GM18517 (cell line): ENCODE measurements around the gene NFXL1.
"Not testable (repeated sequence)": the region's sequence is repeated elsewhere in the genome, so short reads cannot be mapped to it uniquely, and the experiment has no call there.

Experiments
- ATAC-seq: cut with Tn5 transposase; IDR thresholded peaks from one replicate; pipeline ENCODE4 v1.9.1; 2021; ENCODE audit warnings: mild to moderate bottlenecking, moderate library complexity; ENCODE audit not compliant: unreplicated experiment

Gene NFXL1

DNA sequence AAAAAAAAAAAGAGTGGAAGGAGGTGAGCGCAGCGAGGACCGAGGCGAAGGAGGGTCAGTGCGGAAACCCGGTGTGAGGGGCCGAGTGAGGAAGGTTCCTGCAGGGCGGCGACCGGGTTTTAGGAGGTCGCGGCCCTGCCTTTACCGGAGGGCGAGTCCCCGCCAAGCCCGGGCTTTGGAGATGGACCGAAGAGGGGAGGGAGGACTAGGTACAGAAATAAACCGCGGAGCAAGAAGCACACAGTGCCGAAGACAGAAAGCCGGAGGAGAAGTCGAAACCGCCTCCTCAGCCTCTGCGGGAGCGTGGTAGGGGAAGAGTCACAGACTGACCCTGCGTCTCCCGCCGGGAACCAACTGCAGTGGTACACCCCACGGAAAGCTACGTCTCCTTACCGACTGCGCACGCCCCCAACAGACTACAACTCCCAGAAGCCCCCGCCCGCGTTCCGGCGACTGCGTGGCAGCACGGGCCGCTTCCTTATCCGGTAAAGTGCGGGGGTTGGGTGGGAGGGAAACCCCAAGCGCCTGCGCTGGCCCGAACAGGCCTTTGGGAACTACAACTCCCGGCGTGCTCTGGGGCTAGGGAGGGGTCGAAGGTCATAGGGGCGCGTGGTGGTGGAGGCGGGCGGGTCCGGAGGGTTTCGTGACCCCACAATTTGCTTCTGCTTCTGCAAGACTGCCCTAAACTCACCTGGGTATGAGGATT is at the start of gene NFXL1:
TSS of gene NFXL1 (minus strand) at position 364 of the 706 bp plus-strand sequence. CDS start 380 bp downstream, outside the sequence.
- peak; percentile 98 for ATAC-seq

DNA sequence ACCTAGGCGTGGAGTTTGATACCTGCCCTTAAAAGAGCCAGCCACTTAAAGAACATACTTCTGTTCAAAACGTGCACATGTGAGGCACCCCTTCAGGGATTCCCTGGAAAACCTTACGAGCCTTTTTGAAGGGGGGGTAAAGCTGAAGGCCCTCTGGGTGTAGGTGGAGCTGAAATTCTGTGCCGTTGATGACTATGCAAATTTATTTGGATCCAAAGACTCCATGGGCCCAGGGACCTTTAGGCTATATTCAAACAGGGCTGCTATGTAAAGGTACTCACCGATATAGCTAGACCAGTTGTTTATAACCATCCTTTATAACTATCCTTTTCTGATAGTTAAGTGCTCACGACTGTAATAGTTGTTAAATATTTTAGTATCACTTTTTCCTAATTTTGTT is 40.3 kb upstream of the NFXL1 start:
- ATAC-seq: no peak

DNA sequence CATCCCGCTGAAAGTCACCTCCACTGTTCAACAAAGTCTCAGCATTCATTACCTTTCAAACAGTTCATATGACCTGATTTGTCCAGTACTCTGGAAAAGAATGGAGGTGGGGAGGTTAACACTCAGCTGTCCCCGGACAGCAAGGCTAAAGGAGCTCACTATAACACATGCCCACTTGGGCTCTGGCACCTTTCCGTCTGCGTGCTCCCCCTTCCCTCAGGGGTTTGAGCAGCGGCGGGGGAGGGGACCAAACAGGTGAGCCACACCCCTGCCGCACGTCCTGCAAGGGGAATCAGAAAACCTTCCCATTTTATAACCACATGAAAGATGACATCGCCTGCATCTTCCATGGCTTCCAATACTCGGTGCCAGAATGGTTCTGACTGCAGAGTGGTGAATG is 39.9 kb upstream of the NFXL1 start:
- ATAC-seq: no peak

DNA sequence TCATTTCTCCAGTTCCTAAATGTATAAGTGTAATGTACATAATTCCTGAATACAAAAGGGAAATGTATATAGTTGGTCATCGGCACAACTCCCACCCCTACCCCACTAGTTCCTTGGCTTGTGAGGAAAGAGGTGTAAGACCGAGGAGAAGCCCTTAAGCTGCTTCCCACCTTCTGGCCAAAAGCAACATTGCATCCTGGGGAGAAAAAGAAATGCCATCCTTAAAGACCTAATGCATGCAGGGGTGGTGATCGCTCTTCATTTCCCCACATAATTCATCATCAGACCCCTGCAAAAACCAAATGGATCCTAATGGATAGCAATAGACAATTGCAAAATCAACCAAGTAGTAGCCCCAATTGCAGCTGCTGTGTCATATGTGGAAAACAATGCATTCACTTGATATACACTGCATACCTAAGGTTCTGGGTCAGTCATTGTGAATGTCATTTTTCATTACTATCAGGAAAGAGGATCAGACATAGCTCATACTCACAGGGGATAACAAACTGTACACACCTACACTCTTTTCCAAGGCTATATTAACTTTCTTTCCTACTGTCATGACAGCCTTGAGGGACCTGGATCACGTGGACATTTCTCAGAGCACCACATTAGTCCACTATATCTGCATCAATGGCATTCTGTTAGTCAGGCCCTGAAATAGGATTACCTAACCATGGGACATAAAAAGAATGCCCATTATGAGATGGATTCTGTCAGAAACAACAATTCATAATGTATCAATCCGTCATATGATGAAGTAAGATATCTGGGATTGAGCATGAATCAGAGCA is 31.7 kb upstream of the NFXL1 start:
- no peak for ATAC-seq

DNA sequence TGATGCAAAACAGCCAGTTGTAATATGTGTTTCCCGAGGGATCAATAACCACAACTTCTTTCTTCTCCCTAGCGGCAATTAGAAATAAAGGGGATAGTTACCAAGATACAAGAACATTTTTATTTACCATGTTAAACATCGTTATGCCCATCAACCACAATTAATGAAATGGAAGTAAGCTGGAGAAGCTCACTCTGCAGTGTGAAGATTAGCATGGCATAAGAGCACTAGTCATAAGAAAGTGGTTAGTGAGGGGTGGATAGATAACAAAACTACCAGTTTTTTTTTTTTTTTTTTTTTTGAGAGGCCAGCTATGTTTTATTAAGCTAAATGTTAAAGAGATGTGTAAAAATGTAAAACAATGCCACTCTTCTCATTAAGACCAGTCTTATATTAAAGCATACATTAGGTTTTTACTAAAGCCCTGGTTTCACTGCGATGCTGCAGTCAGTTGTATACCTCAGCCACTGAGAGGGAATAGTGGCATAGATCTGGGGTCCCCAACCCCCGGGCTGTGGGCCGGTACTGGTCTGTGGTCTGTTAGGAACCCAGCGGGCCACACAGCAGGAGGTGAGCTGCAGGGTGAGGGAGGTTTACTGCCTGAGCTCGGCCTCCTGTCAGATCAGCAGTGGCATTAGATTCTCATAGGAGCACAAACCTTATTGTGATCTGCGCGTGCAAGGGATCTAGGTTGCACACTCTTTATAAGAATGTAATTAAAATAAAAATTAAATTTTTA is 27.9 kb upstream of the NFXL1 start:
- ATAC-seq: no peak

DNA sequence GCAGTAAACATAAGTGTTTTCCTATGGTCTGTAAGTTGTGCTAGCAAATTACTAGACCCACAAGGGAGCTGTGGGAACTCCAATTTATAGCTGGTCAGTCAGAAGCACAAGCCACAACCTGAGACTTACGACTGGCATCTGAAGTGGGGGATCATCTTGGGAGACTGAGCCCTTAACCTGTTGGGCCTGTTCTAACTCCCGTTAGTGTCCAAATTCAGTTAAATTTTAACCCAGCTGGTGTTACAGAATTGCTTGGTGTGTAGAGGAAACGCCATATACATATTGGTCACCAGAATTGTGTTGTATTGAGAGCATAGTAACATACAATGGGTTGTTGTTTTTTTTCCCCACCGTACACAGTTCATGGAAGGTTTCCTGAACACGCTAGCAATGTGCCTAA is 25.1 kb upstream of the NFXL1 start:
- no peak for ATAC-seq

DNA sequence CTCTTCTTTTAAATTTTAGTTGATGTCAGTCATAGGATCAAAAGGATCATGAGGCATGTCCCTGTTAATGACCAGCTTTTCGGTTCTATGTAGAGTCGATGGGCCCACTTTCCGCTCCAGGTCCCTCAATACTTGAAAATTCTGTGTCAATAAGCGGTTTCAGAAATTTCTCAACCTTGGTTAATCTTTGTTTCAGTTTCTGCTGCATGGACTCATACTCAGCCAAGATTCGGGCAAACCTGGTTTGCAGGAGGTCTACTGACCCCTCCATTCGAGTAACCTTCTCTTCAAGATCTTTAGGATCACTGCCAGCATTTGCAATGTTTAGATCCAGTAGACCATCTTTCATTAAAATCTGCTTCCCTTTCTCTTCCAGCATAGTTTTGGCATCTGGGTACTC is 22.0 kb upstream of the NFXL1 start:
- no peak for ATAC-seq

DNA sequence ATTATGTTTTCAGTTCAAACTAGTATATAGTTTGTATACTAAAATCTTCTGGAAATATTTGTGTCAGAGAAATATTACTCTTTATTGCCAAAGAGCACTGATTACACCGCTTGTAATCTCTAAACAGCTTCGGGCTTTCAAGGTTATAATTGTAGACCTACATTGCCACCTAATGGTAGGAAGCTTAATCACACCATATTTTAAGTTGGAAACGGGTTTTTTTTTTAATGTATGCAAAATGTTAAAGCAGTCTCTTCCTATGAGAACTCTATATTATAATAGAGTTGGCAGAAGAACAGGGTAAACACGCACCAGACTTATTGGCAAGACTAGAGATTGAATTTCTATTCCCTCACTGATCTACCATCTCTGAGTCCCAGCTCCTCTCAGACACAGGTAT is 19.5 kb upstream of the NFXL1 start:
- ATAC-seq: no peak

DNA sequence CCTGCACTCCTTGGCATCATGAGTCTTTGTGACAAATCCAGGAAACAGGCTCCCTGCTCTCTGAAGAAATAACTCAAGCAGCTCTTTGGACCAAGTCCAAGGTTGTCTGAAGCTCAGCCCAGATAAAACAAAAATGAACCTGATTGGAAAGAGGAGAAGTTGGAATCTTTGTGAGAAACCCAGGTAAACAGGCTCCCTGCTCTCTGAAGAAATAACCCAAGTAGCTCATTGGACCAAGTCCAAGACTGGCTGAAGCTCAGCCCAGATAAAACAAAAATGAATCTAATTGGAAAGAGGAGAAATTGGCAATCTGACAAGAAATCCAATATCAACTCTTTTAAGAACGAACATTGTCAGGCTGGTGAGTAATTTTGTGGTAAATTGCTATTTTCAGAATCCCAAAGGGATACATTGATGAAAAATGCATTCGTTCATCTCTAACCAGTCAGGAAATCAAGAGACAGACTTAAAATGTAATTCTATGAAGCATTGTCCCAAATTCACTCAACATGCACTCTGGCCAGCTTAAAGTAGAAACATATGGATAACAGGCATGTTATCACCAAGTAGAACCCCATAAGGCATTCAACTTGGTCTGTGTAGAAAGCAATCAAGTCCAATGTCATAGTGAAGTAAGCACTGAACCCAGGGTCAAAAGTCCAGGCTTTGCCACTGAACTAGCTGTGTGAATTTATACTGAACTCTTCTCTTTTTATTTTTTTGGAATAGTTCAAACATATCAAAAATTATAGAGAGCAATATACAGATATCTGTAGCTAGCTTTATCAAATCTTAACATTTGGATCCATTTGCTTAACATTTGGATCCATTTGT is 16.8 kb upstream of the NFXL1 start:
- no peak for ATAC-seq

DNA sequence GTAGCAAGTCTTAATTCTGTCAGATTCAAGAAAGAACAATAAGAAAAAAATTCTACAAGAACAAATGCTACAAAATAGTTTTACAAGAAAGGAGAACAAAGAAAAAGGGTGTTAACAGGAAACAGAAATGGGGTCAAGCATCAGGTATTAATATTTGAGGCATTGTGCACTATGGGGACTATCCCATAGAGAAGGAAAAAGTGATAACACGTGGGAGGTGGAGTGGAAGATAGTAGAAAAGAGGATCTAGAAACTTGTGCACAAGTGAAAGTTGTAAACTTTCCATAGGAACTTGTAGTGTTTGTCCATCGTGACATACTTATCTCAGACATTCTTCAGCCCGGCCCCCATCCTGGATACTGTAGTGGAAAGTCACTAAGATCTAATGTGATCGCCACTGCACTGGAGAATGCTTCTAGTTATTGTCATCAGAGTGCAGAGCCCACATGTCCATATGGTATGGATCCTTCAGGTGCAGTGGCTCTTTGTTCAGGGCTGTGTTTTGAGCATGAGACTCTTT is 15.4 kb upstream of the NFXL1 start:
- ATAC-seq: no peak

DNA sequence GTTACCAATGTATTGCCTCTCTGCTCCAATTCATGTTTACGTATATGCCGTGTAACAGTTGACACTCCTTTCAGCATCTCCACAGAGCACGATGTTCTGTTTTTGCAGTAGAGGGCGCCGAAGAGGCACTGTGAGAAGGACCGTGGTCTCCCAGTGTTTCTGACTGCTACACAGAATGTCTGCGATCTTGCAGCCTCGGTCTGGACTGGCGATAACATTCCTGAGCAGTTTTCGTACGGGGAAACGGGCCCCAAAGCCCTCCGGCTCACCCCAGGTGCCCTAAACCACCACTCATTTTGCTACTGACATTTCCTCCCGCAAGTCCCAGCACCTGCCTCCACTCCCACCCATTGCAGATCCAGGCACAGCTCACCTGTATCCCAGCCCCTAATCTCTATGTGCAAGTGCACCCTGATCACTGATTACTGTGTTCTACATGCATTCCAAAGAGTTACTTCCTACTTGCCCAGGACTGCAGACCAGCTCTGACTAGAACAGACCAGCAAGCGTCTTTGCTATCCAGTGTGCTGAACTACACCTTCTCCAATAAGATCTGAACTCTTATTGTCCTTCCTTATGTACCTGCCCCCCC is 12.4 kb upstream of the NFXL1 start:
- ATAC-seq: peak; percentile 69

DNA sequence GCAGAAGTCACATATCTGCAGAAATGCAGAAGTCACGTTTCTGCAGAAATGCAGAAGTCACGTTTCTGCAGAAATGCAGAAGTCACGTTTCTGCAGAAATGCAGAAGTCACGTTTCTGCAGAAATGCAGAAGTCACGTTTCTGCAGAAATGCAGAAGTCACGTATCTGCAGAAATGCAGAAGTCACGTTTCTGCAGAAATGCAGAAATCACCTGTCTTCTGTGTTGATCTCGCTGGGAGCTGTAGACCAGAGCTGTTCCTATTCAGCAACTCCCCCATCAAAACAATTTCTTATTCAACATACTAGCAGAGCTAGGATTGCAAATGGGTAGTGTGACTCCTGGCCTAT is 8.9 kb upstream of the NFXL1 start:
- not testable (repeated sequence) for ATAC-seq

DNA sequence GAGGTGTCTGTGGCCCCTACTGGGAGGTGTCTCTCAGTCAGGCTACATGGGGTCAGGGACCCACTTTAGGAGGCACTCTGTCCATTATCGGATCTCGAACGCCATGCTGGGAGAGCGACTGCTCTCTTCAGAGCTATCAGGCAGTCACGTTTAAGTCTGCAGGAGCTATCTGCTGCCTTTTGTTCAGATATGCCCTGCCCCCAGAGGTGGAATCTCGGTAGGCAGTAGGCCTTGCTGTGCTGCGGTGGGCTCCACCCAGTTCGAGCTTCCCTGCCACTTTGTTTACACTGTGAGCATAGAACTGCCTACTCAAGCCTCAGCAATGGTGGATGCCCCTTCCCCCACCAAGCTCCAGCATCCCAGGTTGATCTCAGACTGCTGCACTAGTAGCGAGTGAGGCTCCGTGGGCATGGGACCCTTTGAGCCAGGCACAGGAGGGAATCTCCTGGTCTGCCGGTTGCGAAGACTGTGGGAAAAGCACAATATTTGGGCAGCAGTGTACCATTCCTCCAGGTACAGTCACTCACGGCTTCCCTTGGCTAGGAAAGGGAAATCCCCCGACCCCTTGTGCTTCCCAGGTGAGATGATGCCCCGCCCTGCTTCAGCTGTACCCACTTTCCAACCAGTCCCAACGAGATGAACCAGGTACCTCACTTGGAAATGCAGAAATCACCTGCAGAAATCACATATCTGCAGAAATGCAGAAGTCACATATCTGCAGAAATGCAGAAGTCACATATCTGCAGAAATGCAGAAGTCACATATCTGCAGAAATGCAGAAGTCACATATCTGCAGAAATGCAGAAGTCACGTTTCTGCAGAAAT is 8.3 kb upstream of the NFXL1 start:
- ATAC-seq: not testable (repeated sequence)

DNA sequence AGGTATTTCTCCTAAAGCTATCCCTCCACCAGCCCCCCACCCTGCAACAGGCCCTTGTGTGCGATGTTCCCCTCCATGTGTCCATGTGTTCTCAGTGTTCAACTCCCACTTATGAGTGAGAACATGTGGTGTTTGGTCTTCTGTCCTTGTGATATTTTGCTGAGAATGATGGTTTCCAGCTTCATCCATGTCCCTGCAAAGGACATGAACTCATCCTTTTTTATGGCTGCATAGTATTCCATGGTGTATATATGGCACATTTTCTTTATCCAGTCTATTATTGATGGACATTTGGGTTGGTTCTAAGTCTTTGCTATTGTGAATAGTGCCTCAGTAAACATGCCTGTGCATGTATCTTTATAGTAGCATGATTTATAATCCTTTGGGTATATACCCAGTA is 2.8 kb upstream of the NFXL1 start:
- ATAC-seq: not testable (repeated sequence)

DNA sequence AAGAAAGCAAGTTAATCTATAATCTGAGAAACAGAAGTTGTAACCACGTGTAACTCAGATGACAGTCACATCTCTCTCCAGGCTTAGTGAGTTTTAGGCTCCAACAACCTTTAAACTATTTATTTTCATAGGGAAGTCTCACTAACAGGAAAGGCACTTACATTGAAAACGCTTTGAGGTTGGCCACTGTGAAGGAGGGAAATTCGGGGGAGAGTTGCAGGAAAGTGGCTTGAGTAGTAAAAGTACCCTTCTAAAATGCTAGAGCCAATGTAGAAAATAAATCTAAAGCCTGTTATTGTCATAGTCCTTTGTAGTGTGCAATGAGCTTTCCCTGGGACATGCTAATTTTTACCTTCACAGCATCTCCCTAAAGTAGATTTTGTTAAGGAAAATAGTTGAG is 995 bp upstream of the NFXL1 start:
- no peak for ATAC-seq

DNA sequence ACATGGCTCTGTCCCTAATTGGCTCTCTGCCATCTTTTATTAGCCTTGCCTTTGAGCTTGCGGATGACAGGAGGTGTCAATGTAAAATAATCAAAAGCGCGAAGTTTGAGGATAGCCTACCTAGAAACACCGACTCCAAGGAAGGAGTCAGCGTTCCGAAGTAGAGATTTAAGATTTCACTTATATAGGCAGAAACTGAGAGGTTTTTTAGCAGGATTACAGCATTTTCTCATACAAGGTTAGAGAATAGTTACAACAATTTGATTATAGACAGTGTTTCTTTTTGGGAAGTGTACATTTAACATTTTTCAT is 499 bp upstream of the NFXL1 start:
- ATAC-seq: no peak

DNA sequence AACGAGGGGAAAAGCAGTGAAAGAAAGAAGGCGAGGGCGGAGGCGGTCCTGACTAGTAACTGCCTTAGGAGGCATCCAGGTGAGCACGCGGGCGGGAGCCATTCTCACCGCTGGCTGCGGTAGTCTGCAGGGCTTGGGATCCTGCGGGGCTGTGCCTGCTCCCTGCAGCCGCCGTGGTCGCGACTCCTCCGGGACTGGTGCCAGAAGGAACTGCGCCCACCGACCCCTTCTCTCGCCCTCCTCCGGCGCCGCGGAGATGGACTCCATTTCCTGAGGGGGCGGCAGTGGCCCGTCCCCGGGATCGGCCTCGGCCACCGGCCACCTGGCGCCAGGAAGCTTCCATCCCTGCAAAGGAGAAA is 543 bp downstream of the NFXL1 start:
- peak; percentile 19 for ATAC-seq

DNA sequence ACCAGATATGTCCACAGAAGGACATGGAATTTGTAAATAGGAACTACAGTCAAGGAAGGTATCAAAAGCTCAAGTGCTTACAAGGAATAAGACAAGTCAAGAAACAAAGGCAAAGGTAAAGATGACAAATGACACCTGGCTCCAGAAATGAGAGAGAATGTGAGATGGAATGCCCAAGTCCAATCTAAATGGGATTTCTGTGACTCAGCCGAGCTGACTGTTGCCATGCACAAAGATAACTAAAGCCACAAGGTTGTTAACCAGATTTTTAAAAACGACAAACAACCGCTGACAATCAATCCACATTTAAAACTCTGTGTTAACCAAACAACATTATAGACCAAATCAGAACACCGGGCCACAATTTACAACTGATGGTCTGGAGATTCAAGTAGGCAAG is 1.1 kb downstream of the NFXL1 start:
- ATAC-seq: no peak

DNA sequence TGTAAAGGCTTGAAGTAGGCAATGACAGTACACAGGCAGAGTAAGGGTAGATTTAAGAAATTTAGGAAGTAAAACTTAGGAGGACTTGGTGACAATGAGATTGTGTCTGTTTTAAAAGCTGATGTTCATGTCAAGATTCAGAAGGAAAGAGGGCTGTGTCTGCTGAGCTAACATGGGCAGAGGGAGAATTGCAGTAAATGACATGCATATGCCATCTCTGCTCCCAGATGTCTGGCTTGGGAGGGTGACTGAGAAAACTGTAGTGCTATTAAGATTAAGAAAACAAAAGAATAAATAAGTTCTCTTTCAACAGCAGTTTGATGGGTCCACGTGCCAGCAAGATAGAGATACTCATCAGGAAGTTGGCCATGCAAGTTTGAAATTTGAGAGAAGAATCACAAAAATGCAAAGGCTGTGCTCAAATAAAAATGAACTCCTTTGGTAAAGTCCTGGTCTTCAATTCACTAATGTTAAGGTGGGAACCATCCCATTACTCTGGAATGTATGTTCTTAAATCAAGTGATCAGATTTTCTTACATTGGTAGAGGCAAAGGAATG is 7.2 kb downstream of the NFXL1 start:
- ATAC-seq: no peak
